Fibroblast of peridontal ligament (primary cell): ENCODE measurements around the gene GNAO1.

ENCODE experiments used
- DNase-seq: peaks from one replicate; pipeline ENCODE4 v3.0.0-alpha.2; 2010; ENCODE audit errors: extremely low read depth

The GNAO1 gene

DNA sequence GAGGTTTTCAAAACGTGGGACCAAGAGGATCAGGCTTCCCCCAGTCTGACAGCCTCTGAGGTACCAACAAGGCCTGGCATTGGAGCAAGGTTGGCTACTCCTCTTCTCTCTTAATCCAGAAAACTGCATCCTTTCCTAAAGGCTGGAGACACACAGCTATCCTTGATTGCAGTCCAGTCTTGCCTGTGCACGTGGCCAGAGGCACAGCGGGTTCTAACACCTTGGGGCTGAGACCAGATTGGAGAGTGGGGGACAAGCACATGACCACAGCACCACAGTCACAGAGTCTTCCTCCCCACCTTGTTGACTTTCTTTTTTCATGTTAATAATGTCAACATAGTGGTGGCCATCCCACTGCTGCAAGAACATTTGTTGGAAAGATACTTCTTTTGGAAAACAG, 46.9 kb downstream of the GNAO1 start:
- DNase-seq, result no peak

DNA sequence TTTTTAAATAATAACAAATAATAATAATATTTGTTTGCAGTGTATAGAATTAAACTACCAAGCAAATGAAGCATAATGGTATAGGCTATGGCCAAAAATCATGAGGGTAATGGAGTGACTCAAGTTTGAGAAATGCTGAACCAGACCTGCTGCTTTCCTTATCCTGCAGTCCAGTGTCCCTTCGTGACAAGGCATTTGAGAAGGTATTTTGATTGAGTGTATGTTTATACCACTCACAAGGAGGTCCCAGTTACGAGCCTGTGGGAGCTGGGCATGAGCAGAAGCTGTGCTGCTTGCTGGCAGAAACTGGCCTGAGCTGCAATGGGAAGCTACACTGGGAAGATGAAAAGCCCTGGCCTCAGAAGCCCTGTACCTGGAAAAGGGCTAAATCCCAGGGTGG, 50.3 kb downstream of the GNAO1 start:
- DNase-seq, result peak; percentile 2

DNA sequence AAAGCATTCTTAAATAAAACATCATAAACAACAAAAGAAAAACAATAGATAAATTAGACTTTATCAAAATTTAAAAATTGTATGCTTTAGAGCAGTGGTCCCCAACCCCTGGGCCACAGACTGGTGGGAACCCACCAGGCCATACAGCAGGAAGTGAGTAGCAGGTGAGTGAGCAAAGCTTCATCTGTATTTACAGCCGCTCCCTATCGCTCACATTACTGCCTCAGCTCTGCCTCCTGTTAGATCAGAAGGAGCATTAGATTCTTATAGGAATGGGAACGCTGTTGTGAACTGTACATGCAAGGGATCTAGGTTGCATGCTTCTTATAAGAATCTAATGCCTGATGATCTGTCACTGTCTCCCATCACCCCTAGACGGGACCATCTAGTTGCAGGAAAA, 51.5 kb downstream of the GNAO1 start:
- DNase-seq, result no peak

DNA sequence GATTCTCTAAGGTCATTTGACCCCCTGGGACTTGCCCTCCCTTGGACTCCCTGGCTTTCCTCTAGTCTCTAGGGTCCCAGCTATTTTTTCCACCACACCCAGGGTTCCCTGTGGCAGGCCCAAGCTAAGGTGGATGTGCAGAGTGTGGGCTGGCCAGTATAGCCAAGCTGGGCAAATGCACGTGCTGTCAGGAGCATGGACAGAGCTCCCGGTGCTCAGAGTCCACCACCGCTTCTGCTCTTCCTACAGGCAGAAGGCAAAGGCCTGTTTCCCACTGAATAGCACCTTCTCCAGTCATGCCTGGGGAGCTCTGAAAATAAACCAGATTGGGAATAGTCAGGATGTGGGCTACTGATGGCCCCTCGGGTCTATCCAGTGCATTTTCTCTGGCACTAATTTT, 53.3 kb downstream of the GNAO1 start:
- DNase-seq, result no peak

DNA sequence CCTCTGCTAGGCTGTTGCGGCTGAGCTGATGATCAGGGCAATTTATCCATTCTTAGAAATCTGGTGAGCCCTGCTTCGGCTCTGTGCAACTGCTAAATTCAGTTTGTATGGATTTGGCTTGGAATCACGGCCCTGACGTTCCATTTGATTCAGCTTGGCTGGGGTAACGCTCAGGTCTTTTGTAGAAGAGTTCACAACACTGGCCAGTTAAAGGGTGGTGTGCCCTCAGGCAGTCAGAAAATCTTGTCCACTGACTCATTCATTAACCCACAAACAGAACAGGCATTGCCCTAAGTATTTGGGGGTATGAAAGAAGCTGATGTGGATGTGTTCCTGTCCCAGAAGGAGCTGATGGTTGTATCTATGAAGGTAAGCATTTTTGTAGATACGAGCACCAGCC, 53.9 kb downstream of the GNAO1 start:
- DNase-seq, result peak; percentile 7

DNA sequence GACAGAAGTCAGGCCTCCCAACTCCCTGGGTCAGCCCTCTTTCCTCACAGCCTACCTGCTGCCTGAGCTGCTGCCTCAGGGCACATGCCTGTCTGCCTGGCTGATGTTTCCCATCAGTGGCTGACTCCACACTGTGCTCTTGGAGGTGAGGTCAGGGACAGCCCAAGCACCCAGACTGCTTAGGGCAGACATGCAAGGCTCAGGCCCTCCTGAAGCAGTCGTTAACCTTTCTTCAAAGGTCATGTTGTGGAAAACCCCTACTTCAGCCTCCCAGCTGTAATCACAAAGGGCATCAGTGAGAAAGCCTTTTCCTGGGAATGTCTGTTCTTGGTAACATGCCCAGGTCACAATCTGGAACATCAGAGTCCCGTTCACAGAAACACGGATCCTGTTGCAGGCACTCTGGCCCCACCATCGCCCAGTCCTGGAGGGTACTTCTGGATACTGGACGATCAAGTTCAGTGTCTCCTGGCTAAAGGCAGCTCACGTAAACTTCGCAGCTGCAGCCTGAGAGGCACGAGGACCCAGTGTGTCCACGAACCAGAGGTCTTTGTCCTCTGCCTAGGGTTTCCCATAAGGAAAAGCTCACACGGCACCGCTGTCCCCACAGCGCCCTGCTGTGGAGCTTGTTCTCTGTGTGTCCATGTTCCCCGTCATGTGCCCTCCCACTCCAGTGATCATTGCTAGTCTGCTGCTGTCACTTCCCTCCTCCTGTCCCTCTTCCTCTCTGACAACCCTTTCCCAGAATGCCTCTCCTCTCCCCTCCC, 54.9 kb downstream of the GNAO1 start:
- no peak for DNase-seq

DNA sequence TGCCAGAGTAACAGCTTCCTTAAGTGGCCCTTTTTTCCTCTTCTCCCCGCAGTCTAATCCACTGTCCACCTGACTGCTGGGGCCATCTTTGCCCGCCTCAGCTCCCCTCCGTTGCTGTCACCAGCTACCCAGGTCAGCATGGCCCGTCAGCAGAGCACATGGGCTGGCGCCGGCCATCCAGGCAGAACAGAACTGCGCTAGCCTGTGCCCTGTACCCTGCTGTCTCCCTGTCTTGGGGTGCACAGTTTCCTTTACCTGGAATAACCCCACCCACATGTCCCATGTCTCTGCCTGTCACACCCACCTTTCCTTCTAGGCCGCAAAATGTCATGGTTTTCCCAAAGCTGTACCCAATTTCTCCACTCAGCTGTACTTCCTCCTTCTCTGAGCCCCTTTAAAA, 55.7 kb downstream of the GNAO1 start:
- no peak for DNase-seq

DNA sequence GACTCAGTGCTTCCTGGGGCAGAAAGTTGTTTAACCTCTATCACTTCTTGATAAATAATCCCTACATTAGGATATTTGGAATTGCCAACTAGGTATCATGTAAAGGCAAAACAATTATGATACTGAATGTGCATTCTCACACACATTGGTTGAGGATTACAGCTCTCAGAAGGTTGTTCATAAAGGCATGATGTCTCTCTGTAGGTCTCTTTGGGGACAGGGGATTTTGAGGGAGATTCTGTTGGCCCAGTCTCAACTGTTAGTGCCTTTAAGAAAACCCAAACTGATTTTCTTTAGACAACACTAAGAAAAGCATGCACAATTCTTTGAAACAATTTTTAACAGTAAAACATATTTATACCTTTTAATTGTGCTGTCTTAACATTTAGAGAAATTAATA, 56.5 kb downstream of the GNAO1 start:
- DNase-seq, result no peak

DNA sequence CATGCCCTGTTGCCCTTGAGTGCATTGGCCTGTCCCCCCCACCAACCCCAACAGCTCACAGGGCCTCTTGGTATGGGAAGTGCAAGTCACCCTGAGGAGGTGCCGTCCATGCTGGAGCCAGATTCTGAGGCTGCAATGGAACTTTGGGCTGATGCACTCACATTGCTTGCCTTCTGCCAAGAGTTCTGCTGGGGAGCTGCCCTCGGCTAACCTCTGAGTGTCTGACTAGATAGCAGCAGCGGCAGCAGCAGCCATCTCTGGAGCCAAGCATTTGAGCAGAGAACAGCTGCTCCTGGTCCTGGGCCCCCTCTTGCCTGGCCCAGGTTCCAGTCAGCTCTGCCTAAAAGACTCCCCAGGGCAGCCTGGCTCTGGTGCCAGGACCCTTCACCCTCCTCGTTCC, 61.5 kb downstream of the GNAO1 start:
- DNase-seq, result no peak

DNA sequence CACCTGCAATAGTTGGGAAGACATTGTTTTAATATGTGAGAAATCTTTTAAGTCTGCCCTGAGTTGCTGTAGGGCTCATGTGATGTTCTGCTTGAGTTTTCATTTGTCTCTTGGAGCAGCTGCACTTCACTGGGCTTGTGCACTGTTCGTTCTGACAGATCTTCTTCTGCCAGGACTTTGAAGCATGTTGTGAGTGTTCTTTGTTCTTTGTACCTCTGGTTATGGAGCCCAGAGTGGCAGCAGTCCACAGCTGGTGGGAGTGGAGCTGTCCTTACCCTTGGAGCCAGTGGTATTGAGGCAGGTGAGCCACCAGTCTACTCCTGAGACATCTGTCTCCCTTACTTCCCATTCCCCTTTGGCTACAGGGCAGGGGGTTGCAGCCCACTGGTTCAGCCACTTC, 64.6 kb downstream of the GNAO1 start:
- no peak for DNase-seq

DNA sequence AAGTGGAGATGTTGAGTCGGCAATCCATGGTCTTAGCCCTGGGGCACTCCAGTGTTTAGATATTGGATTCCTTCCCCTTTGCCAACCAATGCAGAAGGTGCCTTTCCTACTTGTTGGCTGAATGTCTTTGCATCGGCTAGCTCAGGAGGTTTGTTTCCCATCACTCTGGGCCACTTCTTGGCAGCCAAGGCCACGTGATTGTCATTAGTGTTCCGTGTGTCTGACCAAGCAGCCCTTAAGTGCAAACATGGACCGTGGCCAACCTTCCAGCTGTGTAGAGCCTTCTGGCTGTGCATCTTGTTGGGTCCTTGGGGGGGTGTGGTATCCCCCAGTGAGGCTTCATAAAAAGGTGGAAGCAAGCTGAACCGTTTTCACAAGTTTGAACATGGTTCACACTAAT, 66.0 kb downstream of the GNAO1 start:
- DNase-seq, result no peak

DNA sequence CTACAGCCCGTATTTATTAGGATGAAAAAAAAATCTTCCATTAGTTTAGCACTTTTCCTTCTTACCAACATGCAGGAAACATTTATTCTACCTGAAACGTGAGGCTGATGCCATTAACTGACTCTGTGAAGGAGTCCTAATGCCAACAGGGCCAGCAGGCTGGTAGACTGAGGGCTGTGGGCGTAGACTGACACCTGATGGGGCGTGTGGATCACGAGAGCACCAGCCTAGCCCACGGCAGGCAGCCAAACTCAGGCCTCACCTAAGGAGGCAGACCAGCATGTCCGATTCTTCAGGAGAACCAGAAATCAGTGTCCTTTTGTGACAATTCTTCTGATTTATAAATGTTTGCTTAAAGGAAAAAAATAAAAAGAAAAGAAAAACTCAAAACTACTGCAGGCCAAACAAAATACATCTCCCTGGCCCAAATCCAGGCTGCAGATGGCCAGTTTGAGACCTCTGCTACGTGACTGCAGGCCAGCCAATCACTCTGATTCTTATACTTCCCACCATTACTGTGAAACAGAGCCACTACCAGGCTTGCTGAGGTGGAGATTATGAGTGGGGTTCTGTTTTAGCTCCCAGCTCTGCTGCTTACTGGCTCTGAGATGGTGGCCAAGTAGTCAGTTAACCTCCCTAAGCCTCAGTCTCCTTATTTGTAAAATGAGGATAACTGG, 66.5 kb downstream of the GNAO1 start:
- no peak for DNase-seq

DNA sequence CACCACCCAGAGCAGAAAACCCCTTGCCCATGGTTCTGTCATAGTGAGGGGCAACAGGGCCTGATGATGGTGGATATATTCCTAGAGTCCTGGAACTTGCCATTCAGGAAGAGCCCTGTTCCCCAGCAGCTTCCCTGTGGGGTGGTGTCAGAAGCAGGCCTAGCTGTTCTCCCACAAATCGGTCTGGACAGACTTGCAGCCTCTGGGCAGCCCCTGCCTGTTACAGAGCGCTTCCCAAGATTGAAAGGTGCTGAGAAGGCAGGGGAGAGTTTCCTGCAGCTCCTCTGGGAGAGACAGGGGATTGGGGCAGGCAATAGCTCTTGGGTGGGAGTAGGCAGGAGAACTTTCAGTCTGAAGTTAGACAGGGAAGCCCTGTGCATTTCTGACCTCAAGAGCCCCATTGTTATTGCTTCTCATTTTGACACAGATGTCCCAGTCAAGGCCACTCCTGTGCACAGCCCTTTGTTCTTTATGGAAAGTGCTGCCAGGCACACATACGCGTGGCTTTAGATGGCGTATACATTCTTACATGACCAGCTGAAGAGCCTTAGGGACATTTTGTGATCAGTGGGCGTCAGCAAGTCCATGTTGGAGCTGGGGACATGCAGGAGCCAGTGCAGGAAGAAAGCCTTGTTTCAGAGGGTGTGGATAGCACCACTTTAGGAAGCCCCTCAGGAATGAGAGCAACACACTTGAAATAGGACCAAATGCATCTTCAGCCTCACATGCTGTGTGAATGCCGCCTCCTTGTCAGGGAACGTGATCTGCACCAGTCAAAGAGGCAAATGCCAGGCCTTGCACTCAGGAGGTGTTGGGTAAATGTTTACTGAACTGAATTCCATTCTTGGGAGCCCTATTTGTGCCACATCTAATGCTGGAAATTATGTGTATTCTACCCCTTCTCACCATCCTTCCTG, 67.5 kb downstream of the GNAO1 start:
- DNase-seq, result no peak

DNA sequence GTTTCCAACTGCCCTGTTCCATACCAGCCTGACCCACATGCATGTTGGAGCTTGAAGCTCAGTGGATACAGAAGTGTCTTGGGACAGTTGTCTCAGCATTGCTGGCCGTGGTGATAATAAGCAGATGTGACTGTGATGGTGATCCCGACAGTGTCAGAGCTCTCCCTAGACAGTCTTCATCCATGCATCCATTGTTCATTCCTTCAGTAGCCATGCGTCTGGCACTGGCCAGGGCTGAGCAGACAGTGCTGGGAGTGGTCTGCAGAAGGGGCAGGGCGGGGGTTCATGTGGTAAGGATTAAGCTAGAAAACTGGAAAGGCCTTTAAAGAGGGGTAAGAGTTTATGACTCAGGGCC, 68.1 kb downstream of the GNAO1 start:
- no peak for DNase-seq

DNA sequence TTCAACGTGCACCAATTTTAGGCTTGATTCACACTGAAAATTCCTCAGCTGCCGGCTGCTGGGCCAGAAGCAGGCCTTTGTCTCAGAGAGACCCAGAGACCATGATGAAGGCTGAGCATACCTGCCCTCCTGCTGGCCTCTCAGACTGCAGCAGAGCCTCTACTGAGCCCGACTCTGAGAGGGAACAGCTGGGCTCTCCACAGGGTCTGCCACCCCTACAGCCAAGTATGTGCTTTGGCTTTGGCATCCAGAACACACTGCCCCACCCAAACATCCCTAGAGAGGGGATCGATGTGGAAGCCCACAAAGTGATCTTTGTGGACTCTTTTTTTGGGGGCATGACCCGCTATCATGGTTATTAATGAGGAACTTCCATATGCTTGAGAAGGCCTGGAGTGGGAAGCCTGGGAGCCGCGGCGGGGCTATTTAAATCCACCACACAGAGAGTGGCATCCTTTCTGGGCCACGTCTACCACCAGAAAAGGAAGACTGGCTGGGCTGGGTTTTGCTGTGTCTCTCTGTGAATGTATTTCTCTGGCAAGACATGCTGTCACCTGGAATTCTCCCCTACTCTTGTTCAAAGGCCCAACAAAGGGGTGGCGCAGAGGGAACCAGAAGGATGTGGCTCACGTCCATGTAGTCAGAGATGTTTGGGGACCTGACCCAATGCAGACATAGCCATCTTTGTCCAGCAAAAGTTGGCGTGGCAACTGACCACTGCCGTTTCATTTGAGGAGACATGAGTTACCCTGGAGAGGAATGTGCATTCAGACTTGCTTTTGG, 69.3 kb downstream of the GNAO1 start:
- DNase-seq, result no peak

DNA sequence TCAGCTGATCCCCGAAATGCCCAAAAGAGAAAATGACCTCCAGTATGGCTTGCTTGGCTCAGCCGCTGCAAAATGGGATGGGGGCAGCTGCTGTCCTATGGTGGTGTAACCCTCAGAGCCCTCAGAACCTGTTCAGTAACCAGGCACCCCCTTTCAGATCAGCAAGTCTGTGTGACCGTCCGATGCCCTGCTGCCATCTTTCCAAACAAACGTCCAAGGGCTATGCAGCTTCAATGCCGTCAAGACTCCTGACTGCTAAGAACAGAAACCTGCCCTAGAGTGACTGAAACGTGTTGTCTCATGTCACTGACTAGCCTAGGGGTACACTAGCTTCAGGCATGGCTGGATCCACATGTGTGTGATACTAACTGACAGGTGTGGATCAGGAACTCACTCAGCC, 70.4 kb downstream of the GNAO1 start:
- no peak for DNase-seq

DNA sequence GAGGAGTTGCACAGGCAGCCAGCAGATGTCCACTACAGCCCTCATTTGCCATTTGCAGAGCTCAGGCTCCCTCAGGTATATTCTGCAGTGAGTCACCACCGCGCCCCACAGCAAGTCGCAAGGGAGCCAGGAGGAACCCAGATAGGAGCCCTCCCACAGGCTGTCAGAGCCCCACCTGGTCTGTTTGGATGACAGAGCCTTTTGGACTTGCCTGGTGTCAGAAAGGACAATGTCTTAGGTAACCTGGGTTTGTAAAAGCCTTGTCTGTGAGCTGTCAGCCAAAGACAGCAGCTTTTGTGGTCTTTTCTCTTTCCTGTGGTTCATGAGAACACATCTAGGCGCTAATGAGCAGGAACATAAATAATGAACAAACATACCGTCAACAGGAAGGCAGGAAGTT, 70.9 kb downstream of the GNAO1 start:
- DNase-seq, result no peak

DNA sequence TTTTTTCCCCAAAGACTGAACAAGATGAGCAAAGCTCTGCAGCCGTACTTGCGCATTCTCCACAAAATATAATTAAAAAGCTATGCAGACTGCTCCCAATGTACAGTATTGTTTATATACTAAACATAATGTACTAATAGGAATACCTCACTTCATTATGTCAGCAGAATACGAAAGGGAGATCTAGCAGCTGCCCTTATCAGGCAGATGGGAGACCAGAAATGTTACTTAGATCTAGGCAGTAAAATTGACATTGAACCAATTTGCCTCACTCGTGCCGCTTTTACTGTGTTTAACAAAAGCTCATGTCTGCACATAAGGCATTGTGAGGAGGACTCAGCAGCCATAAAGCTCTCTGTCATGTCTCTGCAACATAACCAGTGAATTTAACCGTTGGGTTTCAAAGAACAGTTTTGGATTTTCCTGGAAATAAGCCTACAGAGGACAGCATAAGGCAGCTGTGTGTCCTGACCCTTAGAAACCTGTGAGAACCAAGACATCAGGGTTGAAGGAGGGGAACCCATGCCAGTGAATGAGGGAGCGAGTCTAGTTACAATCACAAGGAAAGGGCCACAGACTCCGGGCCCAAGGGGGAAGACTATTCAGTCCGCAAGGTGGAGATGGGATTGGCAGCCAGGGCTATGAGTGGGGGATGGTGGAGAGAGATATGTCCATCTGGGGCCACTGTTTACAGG, 71.4 kb downstream of the GNAO1 start:
- no peak for DNase-seq

DNA sequence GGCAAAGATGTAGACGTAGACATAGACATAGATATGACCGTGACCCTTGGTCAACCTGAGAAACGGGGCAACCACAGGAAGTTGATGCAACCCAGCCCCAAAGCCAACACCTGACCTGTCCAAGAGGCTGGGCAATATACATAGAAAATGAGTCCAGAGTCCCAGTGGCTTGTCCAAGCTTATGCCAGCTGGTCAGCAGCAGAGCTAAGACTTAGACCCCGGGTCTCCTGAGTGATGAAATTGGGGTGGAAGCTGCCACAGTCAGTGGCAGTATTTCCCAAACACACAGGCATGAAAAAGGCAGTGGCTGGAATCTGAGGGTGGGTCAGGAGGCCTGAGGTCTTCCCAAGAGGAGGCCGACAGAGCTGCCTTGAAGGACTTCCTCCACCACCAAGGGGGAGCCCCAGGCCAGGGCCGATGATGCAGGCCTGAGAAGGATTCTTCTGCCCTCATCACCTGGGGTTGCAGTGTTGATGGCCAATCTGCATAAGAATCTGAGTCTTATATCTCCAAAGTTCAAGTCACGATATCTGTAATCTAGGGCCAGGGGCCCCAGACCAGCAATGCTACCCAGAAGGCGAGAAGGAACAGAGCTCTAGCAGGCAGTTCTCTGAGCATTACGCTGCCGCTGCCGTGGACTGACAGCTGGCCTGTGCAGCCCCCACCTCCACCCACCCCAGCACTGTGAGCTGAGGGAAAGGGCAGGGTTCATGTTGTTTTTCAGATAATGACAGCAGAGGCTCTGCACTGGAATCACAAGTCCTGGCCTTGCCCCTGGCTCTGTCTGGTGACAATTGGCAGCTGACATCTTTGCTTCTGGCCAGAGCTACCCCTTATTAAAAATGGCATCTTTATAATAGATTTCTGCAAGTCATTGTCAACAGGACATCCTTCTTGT, 72.7 kb downstream of the GNAO1 start:
- no peak for DNase-seq

DNA sequence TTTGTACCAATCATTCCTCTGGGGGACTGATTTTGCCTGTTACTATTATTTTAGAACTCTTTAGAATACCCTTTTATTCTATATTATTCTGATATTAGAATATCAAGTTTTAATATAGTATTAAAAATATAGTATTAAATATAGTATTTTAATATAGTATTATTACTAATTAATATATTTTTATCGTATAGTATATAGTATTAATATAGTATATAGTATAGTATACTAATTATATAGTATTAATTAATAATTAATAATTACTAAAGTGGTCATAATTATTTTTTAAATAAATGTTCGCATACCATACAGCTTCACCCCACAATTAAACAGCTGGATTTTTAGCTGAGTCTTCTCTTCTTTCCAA, 73.3 kb downstream of the GNAO1 start:
- DNase-seq, result no peak
